ENCODE measurements around the gene RPL3.

- TF ChIP-seq TAF1 (IDR thresholded peaks at IDR 0.05; ENCODE audit: low read depth, low read length) (no peak), POLR2A (IDR thresholded peaks at IDR 0.05; ENCODE audit: low read depth, low read length) (no peak), SPI1 (IDR thresholded peaks at IDR 0.05; ENCODE audit: low read depth, low read length) (no peak), POU2F2 (IDR thresholded peaks at IDR 0.05; ENCODE audit: low read depth, low read length) (no peak), POLR2AphosphoS5 (IDR thresholded peaks at IDR 0.05; ENCODE audit: low read depth, low read length) (no peak), PAX5 (IDR thresholded peaks at IDR 0.05; ENCODE audit: insufficient read depth, low read length, severe bottlenecking) (no peak)
Measured at GRCh38 chr22:39263626-39264348, 55.6 kb downstream of the RPL3 start.

Measured in GM12891 (cell line).